WTC11 (cell line): ENCODE data around the gene RAP2B.

ENCODE experiments used
- ATF2 ChIP-seq: sonication (generic); formaldehyde crosslinking; IDR thresholded peaks from 2 replicates; pipeline ENCODE4 v1.8.1; 2022; ENCODE audit warnings: low read depth, missing genetic modification reagents, borderline replicate concordance
- ATF3 ChIP-seq: sonication (generic); formaldehyde crosslinking; conservative IDR thresholded peaks from 2 replicates; pipeline ENCODE4 v1.8.1; 2022; ENCODE audit warnings: mild to moderate bottlenecking, missing genetic modification reagents
- CTCF ChIP-seq: fragments of 200-600 bp; IDR thresholded peaks from 2 replicates; pipeline ENCODE4 v1.8.0; 2022; ENCODE audit warnings: antibody characterized with exemption
- ETV6 ChIP-seq: sonication (generic); formaldehyde crosslinking; IDR thresholded peaks from 2 replicates; pipeline ENCODE4 v1.8.1; 2022; ENCODE audit warnings: mild to moderate bottlenecking, missing genetic modification reagents
- GABPB1 ChIP-seq: sonication (generic); formaldehyde crosslinking; IDR thresholded peaks from 2 replicates; pipeline ENCODE4 v1.8.1; 2023; ENCODE audit warnings: mild to moderate bottlenecking, missing genetic modification reagents
- HMGA2 ChIP-seq: fragments of 250-450 bp; sonication (Bioruptor Pico); IDR thresholded peaks from 2 replicates; pipeline ENCODE4 v1.4.0; 2021; ENCODE audit warnings: mild to moderate bottlenecking, moderate library complexity
- IRF2 ChIP-seq: sonication (generic); formaldehyde crosslinking; IDR thresholded peaks from 2 replicates; pipeline ENCODE4 v1.8.0; 2022; ENCODE audit warnings: low read depth, missing genetic modification reagents, borderline replicate concordance
- NR3C1 ChIP-seq: sonication (generic); formaldehyde crosslinking; conservative IDR thresholded peaks from 2 replicates; pipeline ENCODE4 v1.8.1; 2023; ENCODE audit warnings: low read depth, mild to moderate bottlenecking, missing genetic modification reagents
- TEAD4 ChIP-seq: sonication (generic); formaldehyde crosslinking; IDR thresholded peaks from 2 replicates; pipeline ENCODE4 v1.8.0; 2022; ENCODE audit warnings: mild to moderate bottlenecking, missing genetic modification reagents
- ZBTB21 ChIP-seq: sonication (generic); formaldehyde crosslinking; IDR thresholded peaks from 2 replicates; pipeline ENCODE4 v1.8.1; 2023; ENCODE audit warnings: mild to moderate bottlenecking, missing genetic modification reagents, borderline replicate concordance
- ZBTB43 ChIP-seq: sonication (generic); formaldehyde crosslinking; IDR thresholded peaks from 2 replicates; pipeline ENCODE4 v1.8.1; 2023; ENCODE audit warnings: mild to moderate bottlenecking, missing genetic modification reagents
- ZNF232 ChIP-seq: sonication (generic); formaldehyde crosslinking; IDR thresholded peaks from 2 replicates; pipeline ENCODE4 v1.8.0; 2022; ENCODE audit warnings: mild to moderate bottlenecking, missing genetic modification reagents

- TF ChIP-seq TEAD4 (CRISPR knock-in tag) (no peak), HMGA2 (CRISPR knock-in tag) (no peak), GABPB1 (CRISPR knock-in tag) (no peak), CTCF (no peak), ATF2 (no peak), ZBTB43 (no peak), ZBTB21 (no peak), ATF3 (CRISPR knock-in tag) (no peak), ETV6 (no peak), ZNF232 (CRISPR knock-in tag) (no peak), NR3C1 (CRISPR knock-in tag) (no peak), IRF2 (CRISPR knock-in tag) (no peak)
Observed at GRCh38 chr3:153142961-153143360, 19.1 kb upstream of the RAP2B start.
